GM21390 (cell line): ENCODE measurements around the gene RASIP1.

Source experiments
- ATAC-seq: cut with Tn5 transposase; IDR thresholded peaks from one replicate; pipeline ENCODE4 v1.9.1; 2021; ENCODE audit not compliant: unreplicated experiment

Gene RASIP1

DNA sequence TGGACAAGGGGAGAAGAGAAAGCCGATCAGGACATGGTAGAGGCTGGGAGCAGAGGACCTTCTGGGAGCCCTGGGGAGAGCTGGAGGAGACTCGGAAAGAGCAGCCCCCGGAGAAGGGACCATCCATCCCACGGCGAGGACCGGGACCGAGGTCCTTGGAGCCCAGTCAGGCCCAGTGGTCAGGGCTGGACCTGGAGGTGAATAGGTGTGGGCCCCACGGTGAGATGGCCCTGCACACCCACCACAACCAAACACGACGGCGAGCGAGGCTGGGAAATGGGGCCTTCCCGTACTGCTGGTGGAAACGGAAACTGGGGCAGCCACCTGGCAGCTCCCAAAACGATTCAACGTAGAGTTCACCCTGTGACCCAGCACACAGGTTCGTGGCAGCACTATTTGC, 63.9 kb downstream of the RASIP1 start:
- ATAC-seq: no peak

DNA sequence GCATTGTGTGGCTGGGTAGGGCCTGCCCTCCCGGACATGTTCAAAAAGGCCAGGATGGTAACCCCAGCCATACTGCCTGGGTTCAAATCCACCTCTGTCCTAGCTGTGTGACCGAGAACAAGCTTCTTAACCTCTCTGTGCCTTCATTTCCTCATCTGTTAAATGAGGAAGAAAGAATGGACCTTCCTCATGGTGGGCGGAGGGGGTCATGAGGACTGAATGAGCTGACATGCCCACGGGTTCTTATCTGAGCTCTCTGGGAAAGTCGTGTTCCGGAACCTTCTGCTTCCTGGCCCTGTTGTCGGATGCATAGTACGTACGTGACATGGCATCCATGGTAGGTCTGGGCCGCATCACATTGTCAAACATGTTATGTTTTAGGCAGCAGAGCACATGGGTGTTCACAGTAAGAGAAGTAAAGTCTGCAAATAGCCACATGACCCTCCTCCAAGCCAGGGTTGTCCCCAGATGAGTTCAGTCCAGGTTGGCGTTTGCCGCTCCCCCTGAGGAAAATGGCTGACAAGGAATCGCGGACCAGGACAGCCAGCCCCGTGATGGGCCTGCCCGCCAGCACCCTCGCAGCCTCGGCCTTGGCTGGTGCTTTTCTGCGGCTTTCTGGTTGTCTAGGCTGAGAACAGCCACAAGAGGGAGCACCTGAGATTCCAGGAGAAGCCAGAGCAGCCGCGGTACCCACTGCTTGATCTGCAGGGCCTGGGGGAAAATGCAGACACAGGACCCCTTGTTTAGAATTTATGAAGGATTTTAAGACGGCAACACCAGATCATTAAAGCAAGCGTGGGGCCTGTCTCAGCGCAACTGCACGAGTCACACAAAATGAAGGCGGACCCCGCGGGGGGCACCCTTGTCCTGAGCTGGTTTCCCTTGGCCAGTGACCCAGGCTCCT, 65.2 kb downstream of the RASIP1 start:
- ATAC-seq: no peak

DNA sequence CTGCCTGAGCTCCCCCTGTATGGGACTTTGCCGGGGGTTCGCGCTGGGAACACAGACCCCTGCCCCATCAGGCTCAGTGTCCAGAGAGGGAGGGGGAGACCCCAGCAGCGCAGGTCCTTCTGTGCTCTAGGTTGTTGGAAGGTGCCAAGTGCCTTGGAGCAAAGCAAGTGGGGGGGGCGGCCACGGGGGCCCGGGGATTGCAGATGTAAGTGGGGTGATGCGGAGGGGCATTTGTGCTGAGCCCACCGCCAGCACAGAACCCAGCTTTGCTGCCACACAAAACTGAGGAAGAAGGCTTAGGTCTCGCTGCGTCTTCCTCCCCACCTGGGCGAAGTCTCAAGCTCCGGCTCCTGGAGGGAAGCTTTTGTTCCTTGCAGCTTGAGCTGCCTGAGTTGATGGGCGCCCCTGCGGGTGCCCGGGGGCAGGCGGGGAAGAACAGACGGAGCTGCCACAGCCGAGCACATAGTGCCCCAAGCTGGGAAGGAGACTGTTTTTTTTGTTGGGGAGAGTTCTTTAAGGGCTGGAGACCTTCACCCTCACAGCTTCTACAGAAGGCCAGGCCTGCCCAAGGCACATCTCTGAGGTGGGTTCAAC, 66.1 kb downstream of the RASIP1 start:
- ATAC-seq: no peak

DNA sequence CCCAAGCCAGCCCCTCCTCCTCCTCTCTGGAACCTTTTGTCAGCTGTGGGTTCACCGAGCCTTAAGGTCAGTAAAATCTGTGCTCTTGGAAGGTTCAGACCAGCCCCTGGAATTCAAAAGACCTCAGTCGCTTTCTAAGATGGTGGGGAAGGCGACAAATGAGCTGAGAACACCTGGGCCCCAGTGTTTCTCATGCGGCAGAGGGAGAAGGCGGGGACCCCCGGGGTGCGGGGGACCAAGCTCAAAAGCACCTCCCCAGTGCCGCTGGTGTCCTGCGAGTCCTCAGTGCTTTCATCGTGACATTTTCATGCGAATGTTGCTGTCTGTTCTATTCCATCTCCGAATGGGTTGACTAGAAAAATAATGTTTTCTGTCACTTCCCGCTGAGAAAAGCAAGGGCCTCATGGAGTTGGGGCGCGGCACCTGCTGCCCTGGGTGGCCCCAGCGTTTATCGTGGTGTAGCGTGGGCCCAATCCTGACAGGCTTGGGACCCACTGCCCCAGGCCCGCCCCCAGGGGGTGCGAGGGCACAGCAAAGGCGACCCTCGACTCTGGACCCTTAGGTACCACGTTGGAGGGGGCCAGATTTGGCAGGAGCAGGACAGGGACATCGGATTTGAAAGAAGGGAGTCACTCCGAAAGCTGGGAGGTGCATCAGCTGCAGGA, 66.8 kb downstream of the RASIP1 start:
- no peak for ATAC-seq

DNA sequence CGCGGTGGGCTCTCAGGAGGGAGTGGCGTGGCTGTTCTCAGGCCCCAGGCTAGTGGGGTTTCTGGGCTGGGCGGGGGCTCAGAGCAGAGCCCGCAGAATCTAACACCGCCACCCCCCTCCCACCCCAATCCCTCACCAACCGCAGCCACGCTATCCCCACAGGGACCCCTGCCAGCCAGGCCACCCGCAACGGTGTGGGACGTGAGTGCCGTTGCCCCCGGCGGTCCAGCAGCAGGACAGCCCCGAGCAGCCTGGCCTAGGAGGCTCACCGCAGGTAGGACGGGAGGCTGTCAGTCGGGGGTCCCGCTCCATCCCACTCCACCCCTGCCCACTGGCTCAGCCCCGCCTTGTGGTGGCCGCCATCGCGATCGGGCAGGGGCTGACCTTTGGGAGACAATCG, 67.4 kb downstream of the RASIP1 start, which contains the start of gene NTN5:
NTN5 (minus strand) TSS at position 24 of the 400 bp plus-strand sequence. CDS start 2,031 bp downstream, outside the sequence.
- no peak for ATAC-seq

DNA sequence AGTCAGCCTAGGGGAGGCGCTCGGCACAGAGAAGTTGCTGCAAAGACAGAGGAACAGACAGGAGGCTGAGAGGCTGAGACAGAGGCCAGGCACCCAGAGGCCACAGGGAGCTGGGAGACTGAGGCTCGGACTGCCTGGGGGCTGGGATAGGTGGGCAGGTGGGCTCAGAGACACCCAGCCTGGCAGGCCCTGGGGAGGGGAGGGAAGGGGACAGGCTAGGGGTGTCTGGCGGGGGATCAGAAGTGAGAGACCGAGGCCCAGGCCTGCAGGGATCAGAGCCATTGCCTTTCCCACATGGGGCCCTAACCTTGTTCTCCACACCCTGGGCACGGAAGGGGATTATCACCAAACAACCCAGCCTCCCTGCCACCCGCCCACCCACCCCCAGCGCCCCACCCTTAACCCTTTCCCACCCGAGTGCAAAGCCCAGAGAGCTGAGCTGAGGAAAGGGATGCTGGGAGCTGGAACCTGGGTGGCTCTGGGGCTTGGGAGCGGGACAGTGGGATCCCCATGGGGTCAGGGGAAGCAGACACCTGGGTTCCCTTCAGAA, 68.9 kb downstream of the RASIP1 start:
- no peak for ATAC-seq

DNA sequence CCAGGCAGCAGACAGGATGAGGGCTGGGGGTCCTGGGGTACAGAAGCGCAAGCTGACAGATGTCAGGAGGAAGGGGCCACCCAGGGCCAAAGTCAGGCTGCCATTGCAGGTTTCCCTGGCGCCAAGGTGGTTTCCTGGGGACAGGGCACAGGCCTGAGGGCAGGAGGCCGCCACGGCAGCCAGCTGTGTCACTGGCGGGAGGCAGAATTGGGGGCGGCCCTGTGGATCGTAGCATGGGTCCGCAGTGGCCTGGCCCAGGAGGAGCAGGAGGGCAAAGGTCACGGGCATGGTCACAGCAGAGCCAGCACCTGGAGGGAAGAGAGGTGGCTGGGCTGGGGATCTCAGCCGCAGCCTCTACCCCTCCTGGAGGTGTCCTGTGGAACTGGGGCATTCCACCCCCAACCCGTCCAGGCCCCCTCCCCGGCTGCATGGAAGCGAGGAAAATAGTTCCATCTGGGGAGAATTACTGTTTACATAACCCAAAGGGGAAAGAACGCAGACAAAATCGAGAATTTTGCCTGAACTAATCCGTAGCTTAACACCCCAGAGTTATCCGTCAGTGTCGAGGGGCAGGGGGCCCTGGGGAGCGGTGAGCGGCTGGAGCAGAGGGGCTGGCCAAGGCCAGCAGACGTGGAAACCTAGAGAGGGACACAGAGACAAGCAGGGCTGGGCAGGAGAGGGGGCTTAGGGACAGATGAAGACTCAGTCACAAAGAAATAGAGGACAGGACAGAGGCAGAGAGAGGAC, 69.5 kb downstream of the RASIP1 start:
- ATAC-seq: no peak
